GM18499 (cell line): Measurements from ENCODE around the gene TFIP11.

ENCODE experiments used
- ATAC-seq: cut with Tn5 transposase; IDR thresholded peaks from one replicate; pipeline ENCODE4 v1.9.1; 2021; ENCODE audit warnings: moderate number of reproducible peaks; ENCODE audit not compliant: insufficient read depth, unreplicated experiment

Gene TFIP11

GRCh38 chr22:26512149-26512793, at the start of gene TFIP11:
TSS of gene TFIP11 (minus strand) at chr22:26512473. CDS start at chr22:26510272, 2,201 bp downstream.
- ATAC-seq = peak; percentile 53

- no peak for ATAC-seq
Observed at GRCh38 chr22:26561756-26562417, 49.6 kb upstream of the TFIP11 start.

GRCh38 chr22:26559961-26560575, 47.8 kb upstream of the TFIP11 start:
- ATAC-seq = no peak

- no peak for ATAC-seq
Observed at GRCh38 chr22:26558248-26558895, 46.1 kb upstream of the TFIP11 start.

GRCh38 chr22:26556904-26557303, 44.6 kb upstream of the TFIP11 start:
- no peak for ATAC-seq

- no peak for ATAC-seq
Observed at GRCh38 chr22:26555478-26555877, 43.2 kb upstream of the TFIP11 start.

GRCh38 chr22:26554956-26555355, 42.7 kb upstream of the TFIP11 start:
- ATAC-seq = no peak

GRCh38 chr22:26553056-26553752, 40.9 kb upstream of the TFIP11 start:
- no peak for ATAC-seq

- no peak for ATAC-seq
Observed at GRCh38 chr22:26552466-26552865, 40.2 kb upstream of the TFIP11 start.

- ATAC-seq = no peak
Observed at GRCh38 chr22:26551568-26551967, 39.3 kb upstream of the TFIP11 start.

- no peak for ATAC-seq
Observed at GRCh38 chr22:26550498-26551033, 38.3 kb upstream of the TFIP11 start.

- ATAC-seq = no peak
Observed at GRCh38 chr22:26549902-26550497, 37.7 kb upstream of the TFIP11 start.

- ATAC-seq = no peak
Observed at GRCh38 chr22:26548984-26549383, 36.7 kb upstream of the TFIP11 start.

- no peak for ATAC-seq
Observed at GRCh38 chr22:26548303-26548702, 36.0 kb upstream of the TFIP11 start.

GRCh38 chr22:26547837-26548236, 35.6 kb upstream of the TFIP11 start:
- ATAC-seq = no peak

- ATAC-seq = no peak
Observed at GRCh38 chr22:26547426-26547825, 35.2 kb upstream of the TFIP11 start.

- ATAC-seq = no peak
Observed at GRCh38 chr22:26546282-26546681, 34.0 kb upstream of the TFIP11 start.

GRCh38 chr22:26545827-26546226, 33.6 kb upstream of the TFIP11 start:
- ATAC-seq = no peak

- ATAC-seq = no peak
Observed at GRCh38 chr22:26545385-26545784, 33.1 kb upstream of the TFIP11 start.

GRCh38 chr22:26544489-26544888, 32.2 kb upstream of the TFIP11 start:
- ATAC-seq = no peak
